Endothelial cell of umbilical vein (primary cell): ENCODE results near the gene CLCA1. TPM values are rescaled to one million over a fixed set of nuclear protein-coding genes. Genes with fewer than 3 reads are reported as not detected.

ENCODE experiments used
- BruUV-seq: library from RNA; stranded (reverse); fragments of 400-500 nt; replicated peaks from 2 replicates; lab custom pipeline; 2021; lab: Mats Ljungman, UMichigan
- CTCF ChIA-PET: fragments of 300-600, 350-600 bp; sonication (Branson Sonifier 250); formaldehyde crosslinking; loops from one replicate; lab custom pipeline; 2021; ENCODE audit warnings: antibody characterized with exemption, inconsistent platforms; lab: Charles Lee
- POLR2A ChIA-PET: fragments of 300-600, 350-600 bp; sonication (Branson Sonifier 250); formaldehyde crosslinking; loops from one replicate; lab custom pipeline; 2021; ENCODE audit warnings: antibody characterized with exemption, inconsistent platforms; lab: Charles Lee
- DNase-seq: peaks from one replicate; pipeline ENCODE4 v3.0.0-alpha.2; 2011; ENCODE audit warnings: low read depth, low spot score
- FAIRE-seq: peaks from 2 replicates; lab custom pipeline; 2011; peaks lifted over from hg19 to GRCh38; lab: Jason Lieb, UNC
- H2AFZ ChIP-seq: 2 replicates; pipeline ENCODE4 v1.6.0; 2012; ENCODE audit warnings: low read depth, low read length, control low read depth, inconsistent platforms
- H3K27ac ChIP-seq: 2 replicates; pipeline ENCODE4 v1.5.1; 2011; ENCODE audit warnings: low read depth, mild to moderate bottlenecking, control low read depth, low read length, moderate library complexity; ENCODE audit not compliant: insufficient read depth
- H3K27me3 ChIP-seq, 2 experiments: 2 replicates each; pipeline versions ENCODE4 v1.6.0 to v1.6.1; 2011; ENCODE audit warnings: low read length in 2 of 2, mixed read lengths in 1 of 2; ENCODE audit not compliant: control insufficient read depth in 2 of 2, insufficient read depth in 2 of 2
- H3K36me3 ChIP-seq, 2 experiments: 2 replicates in 1 of 2; 3 replicates in 1 of 2; pipeline ENCODE4 v1.5.1; 2011; ENCODE audit warnings: low read length in 2 of 2, mild to moderate bottlenecking in 1 of 2, moderate library complexity in 1 of 2; ENCODE audit not compliant: control insufficient read depth in 2 of 2, insufficient read depth in 2 of 2; ENCODE audit errors: extremely low read depth in 1 of 2
- H3K4me1 ChIP-seq: 3 replicates; pipeline ENCODE4 v1.5.1; 2011; ENCODE audit warnings: mild to moderate bottlenecking, low read length; ENCODE audit not compliant: control insufficient read depth, insufficient read depth; ENCODE audit errors: extremely low read depth
- H3K4me2 ChIP-seq: 2 replicates; pipeline ENCODE4 v1.6.1; 2011; ENCODE audit warnings: low read length, control low read depth, mixed read lengths; ENCODE audit not compliant: insufficient read depth
- H3K4me3 ChIP-seq, 3 experiments: fragments of 200-600 bp in 1 of 3; sonication (generic), shearing (Covaris generic) in 1 of 3; replicated peaks in 1 of 3; 2 replicates each; pipeline ENCODE4 v1.5.1; 2011 to 2016; ENCODE audit warnings: control low read depth in 3 of 3, low read length in 3 of 3, mild to moderate bottlenecking in 2 of 3, inconsistent platforms in 1 of 3, low read depth in 1 of 3, moderate library complexity in 1 of 3; ENCODE audit not compliant: insufficient read depth in 1 of 3
- H3K79me2 ChIP-seq: 2 replicates; pipeline ENCODE4 v1.6.0; 2012; ENCODE audit warnings: low read length, inconsistent platforms; ENCODE audit not compliant: control insufficient read depth, insufficient read depth
- H3K9ac ChIP-seq: replicated peaks from 2 replicates; pipeline ENCODE3; 2011; ENCODE audit warnings: low read length, control low read depth; ENCODE audit not compliant: insufficient read depth; ENCODE audit errors: extremely low read depth
- H3K9me1 ChIP-seq: replicated peaks from 3 replicates; pipeline ENCODE4 v1.6.0; 2011; ENCODE audit warnings: mild to moderate bottlenecking, low read length; ENCODE audit not compliant: control insufficient read depth, insufficient read depth; ENCODE audit errors: extremely low read depth
- H3K9me3 ChIP-seq: replicated peaks from 2 replicates; pipeline ENCODE4 v1.5.1; 2012; ENCODE audit warnings: low read length, inconsistent platforms; ENCODE audit not compliant: control insufficient read depth, insufficient read depth
- H4K20me1 ChIP-seq: replicated peaks from 2 replicates; pipeline ENCODE3; 2011; ENCODE audit warnings: mild to moderate bottlenecking, low read length; ENCODE audit not compliant: control insufficient read depth, insufficient read depth; ENCODE audit errors: extremely low read depth
- EZH2 ChIP-seq: IDR thresholded peaks from 2 replicates; pipeline ENCODE4 v1.6.1; 2012; ENCODE audit warnings: borderline replicate concordance, low read depth, mild to moderate bottlenecking, moderate library complexity, low read length, inconsistent platforms; ENCODE audit not compliant: severe bottlenecking
- FOS ChIP-seq: IDR thresholded peaks from 2 replicates; pipeline ENCODE4 v1.6.1; 2011; ENCODE audit warnings: mild to moderate bottlenecking, low read length, moderate library complexity, borderline replicate concordance; ENCODE audit not compliant: insufficient read depth
- GATA2 ChIP-seq: IDR thresholded peaks from 2 replicates; pipeline ENCODE4 v1.7.0; 2011; ENCODE audit warnings: low read depth, mild to moderate bottlenecking, moderate library complexity, mixed read lengths, low read length; ENCODE audit not compliant: insufficient read length, insufficient read depth
- JUN ChIP-seq: IDR thresholded peaks from 2 replicates; pipeline ENCODE4 v1.6.1; 2011; ENCODE audit warnings: borderline replicate concordance, low read depth; ENCODE audit not compliant: insufficient read length, insufficient read depth
- MYC ChIP-seq: IDR thresholded peaks from one replicate; pipeline ENCODE4 v1.6.1; 2011; ENCODE audit warnings: mild to moderate bottlenecking, low read depth, low read length
- POLR2A ChIP-seq: IDR thresholded peaks from 2 replicates; pipeline ENCODE4 v1.6.1; 2012; ENCODE audit warnings: low read depth, mild to moderate bottlenecking, control low read depth, low read length
- POLR2AphosphoS5 ChIP-seq: IDR thresholded peaks from 2 replicates; pipeline ENCODE4 v1.6.1; 2012; ENCODE audit warnings: low read depth, mild to moderate bottlenecking, control low read depth, low read length, moderate library complexity; ENCODE audit not compliant: insufficient read depth
- dilution Hi-C: fragments of 300-500 bp; cut with MboI; formaldehyde crosslinking; loops from one replicate; pipeline ENCODE4 v1.15.0; 2019; ENCODE audit warnings: low sequenced_read_pairs; ENCODE audit not compliant: extremely low pct_ligation_motif_present
- intact Hi-C: fragments of 100-400 bp; cut with micrococcal nuclease; formaldehyde crosslinking; loops from one replicate; pipeline ENCODE4 v1.10.0; 2022
- polyA plus RNA-seq, 4 experiments: library from polyadenylated mRNA; depleted of rRNA in 3 of 4; stranded (reverse) in 3 of 4; unstranded in 1 of 4; fragments of >200 nt; gene quantifications; 2 replicates each; pipeline versions ENCODE4 v1.2.1 to v1.2.3, GENCODE V29; 2011 to 2012; ENCODE audit warnings: missing spikeins in 1 of 4
- total RNA-seq: library from RNA; stranded (reverse); gene quantifications from 2 replicates; pipeline ENCODE4 v1.2.3, GENCODE V29; 2021
- TF ChIP-seq, protein P1 (sequence below): IDR thresholded peaks from 2 replicates; pipeline ENCODE4 v1.6.1; 2011; ENCODE audit not compliant: insufficient read depth, insufficient read length
- TF ChIP-seq, protein P2 (sequence below), 2 donors: IDR thresholded peaks; 1 replicate in 1 of 2; 2 replicates in 1 of 2; pipeline ENCODE4 v1.5.1; 2011; ENCODE audit warnings: low read length in 2 of 2, mild to moderate bottlenecking in 2 of 2, moderate library complexity in 2 of 2, control low read depth in 1 of 2, inconsistent platforms in 1 of 2, low read depth in 1 of 2; ENCODE audit not compliant: insufficient read depth in 1 of 2; ENCODE audit errors: extremely low read depth in 1 of 2

CLCA1 gene
- total and polyA plus RNA-seq, 2 donors (not counting 3 experiments of a cell fraction or from before 2014, with no cell fraction given) = not detected

DNA sequence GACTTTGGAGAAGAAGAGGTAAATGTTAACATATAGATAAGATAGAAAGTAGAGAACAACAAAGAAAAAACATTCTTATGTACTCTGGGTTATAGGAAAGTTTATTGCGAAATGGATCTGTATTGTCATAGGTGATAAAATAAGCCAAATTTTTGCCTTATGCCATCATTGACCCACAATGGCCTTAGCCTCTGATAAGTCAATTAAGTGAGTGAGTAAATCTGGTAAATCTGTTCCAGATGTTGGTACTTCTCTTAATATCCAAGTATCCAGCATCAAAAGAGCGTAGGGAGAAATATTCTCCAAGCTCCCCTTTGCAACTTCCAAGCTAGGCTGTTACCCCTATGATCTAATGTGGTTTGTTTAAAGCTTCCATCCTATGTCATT, 39.8 kb downstream of the CLCA1 start:
- no peak overlapping the region for H3K27ac ChIP-seq
- peaks cover 0 to 3% of the 10 kb centered on the region in 2 experiments for H3K27me3 ChIP-seq
- no peaks in the 10 kb centered on the region for H3K9me1 ChIP-seq
- intact Hi-C loops (loop anchor here (1.0 to 2.0 kb wide), 2 partner anchors 90 to 128 kb away; no protein-coding TSS in a partner anchor), dilution Hi-C loops (no loop called here)
- H3K79me2 ChIP-seq = no peaks in the 10 kb centered on the region
- H3K9ac ChIP-seq = no peak overlapping the region
- no TSS peak for BruUV-seq
- DNase-seq (no peak), FAIRE-seq (no peak)
- H3K9me3 ChIP-seq = no peaks in the 10 kb centered on the region
- CTCF ChIA-PET = interaction anchor here (0.9 to 9.9 kb wide), 11 partner anchors 9 to 234 kb away, joined by 3 to 85 read pairs (median 5); no protein-coding TSS in a partner anchor
- POLR2A ChIA-PET = no interaction called here
- no peak overlapping the region for H2AFZ ChIP-seq
- H4K20me1 ChIP-seq = no peaks in the 10 kb centered on the region
- H3K4me2 ChIP-seq = no peak overlapping the region
- no peaks in the 10 kb centered on the region for H3K4me1 ChIP-seq
- TF ChIP-seq FOS (no peak), JUN (no peak), EZH2 (no peak), POLR2A (no peak), POLR2AphosphoS5 (no peak), MYC (no peak), GATA2 (no peak)
- TF ChIP-seq, protein P1, sequence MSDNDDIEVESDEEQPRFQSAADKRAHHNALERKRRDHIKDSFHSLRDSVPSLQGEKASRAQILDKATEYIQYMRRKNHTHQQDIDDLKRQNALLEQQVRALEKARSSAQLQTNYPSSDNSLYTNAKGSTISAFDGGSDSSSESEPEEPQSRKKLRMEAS = no peak
- TF ChIP-seq, protein P2, sequence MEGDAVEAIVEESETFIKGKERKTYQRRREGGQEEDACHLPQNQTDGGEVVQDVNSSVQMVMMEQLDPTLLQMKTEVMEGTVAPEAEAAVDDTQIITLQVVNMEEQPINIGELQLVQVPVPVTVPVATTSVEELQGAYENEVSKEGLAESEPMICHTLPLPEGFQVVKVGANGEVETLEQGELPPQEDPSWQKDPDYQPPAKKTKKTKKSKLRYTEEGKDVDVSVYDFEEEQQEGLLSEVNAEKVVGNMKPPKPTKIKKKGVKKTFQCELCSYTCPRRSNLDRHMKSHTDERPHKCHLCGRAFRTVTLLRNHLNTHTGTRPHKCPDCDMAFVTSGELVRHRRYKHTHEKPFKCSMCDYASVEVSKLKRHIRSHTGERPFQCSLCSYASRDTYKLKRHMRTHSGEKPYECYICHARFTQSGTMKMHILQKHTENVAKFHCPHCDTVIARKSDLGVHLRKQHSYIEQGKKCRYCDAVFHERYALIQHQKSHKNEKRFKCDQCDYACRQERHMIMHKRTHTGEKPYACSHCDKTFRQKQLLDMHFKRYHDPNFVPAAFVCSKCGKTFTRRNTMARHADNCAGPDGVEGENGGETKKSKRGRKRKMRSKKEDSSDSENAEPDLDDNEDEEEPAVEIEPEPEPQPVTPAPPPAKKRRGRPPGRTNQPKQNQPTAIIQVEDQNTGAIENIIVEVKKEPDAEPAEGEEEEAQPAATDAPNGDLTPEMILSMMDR (IDR thresholded peaks at IDR 0.05; ENCODE audit: extremely low read depth in 1 of 2, insufficient read depth in 1 of 2, low read depth in 1 of 2, low read length in 2 of 2) = no peak
- no peaks in the 10 kb centered on the region for H3K36me3 ChIP-seq
- H3K4me3 ChIP-seq = no peak overlapping the region
